NCI-H2107 treated with DMSO at 0.1 percent for 48 hours (cell line): ENCODE measurements around the gene KCNN3.
A peak's percentile ranks its signal among the peaks of the same experiment; 100 is the strongest.
"Not testable (repeated sequence)": the region's sequence is repeated elsewhere in the genome, so short reads cannot be mapped to it uniquely, and the experiment has no call there.

Experiments used
- DNase-seq: peaks from one replicate; lab custom pipeline; 2025; ENCODE audit not compliant: unreplicated experiment; lab: John Stamatoyannopoulos, UW

KCNN3 gene

GRCh38 chr1:154870115-154870571 lies at the start of gene KCNN3:
Gene KCNN3, minus strand, starts transcription at chr1:154870281. Its CDS starts 317 bp downstream, at chr1:154869964.
- DNase-seq, result peak; percentile 93

- DNase-seq, result no peak
Observed at GRCh38 chr1:154913273-154913672, 43.2 kb upstream of the KCNN3 start.

GRCh38 chr1:154912755-154913154 lies 42.7 kb upstream of the KCNN3 start:
- no peak for DNase-seq

GRCh38 chr1:154911691-154912550 lies 41.8 kb upstream of the KCNN3 start:
- DNase-seq, result no peak

GRCh38 chr1:154910851-154911250 lies 40.8 kb upstream of the KCNN3 start:
- no peak for DNase-seq

- DNase-seq, result no peak
Observed at GRCh38 chr1:154908937-154909336, 38.9 kb upstream of the KCNN3 start.

GRCh38 chr1:154908129-154908528 lies 38.0 kb upstream of the KCNN3 start:
- not testable (repeated sequence) for DNase-seq

- DNase-seq, result no peak
Observed at GRCh38 chr1:154906621-154907081, 36.6 kb upstream of the KCNN3 start.

GRCh38 chr1:154902938-154903566 lies 33.0 kb upstream of the KCNN3 start:
- no peak for DNase-seq

GRCh38 chr1:154901591-154901990 lies 31.5 kb upstream of the KCNN3 start:
- no peak for DNase-seq

GRCh38 chr1:154899041-154899440 lies 29.0 kb upstream of the KCNN3 start:
- no peak for DNase-seq

GRCh38 chr1:154896771-154897286 lies 26.7 kb upstream of the KCNN3 start:
- no peak for DNase-seq

- DNase-seq, result no peak
Observed at GRCh38 chr1:154895798-154896197, 25.7 kb upstream of the KCNN3 start.

GRCh38 chr1:154891452-154891851 lies 21.4 kb upstream of the KCNN3 start:
- no peak for DNase-seq

GRCh38 chr1:154888757-154889156 lies 18.7 kb upstream of the KCNN3 start:
- DNase-seq, result no peak

- no peak for DNase-seq
Observed at GRCh38 chr1:154886281-154887015, 16.4 kb upstream of the KCNN3 start.

- peak; percentile 92 for DNase-seq
Observed at GRCh38 chr1:154884869-154885701, 15.0 kb upstream of the KCNN3 start.

- no peak for DNase-seq
Observed at GRCh38 chr1:154883919-154884868, 14.1 kb upstream of the KCNN3 start.

- DNase-seq, result no peak
Observed at GRCh38 chr1:154881820-154882535, 11.9 kb upstream of the KCNN3 start.
